GM12865 (cell line): ENCODE results near the gene TREML1.
"Not testable (repeated sequence)": the region's sequence is repeated elsewhere in the genome, so short reads cannot be mapped to it uniquely, and the experiment has no call there.

Source experiments
- DNase-seq: peaks from one replicate; pipeline ENCODE4 v3.0.0; 2010; ENCODE audit warnings: low read depth
- H3K4me3 ChIP-seq: 2 replicates; pipeline ENCODE4 v1.5.1; 2011; ENCODE audit warnings: mild to moderate bottlenecking, low read depth, low read length, control low read depth
- CTCF ChIP-seq: IDR thresholded peaks from 2 replicates; pipeline ENCODE4 v1.5.1; 2011; ENCODE audit warnings: low read length, control low read depth, low read depth, inconsistent platforms; ENCODE audit not compliant: insufficient read depth; ENCODE audit errors: missing control alignments

Gene TREML1

GRCh38 chr6:41122373-41122772 is 31.8 kb downstream of the TREML1 start:
- H3K4me3 ChIP-seq: no peak overlapping the region
- TF ChIP-seq CTCF: no peak
- no peak for DNase-seq

- no peak overlapping the region for H3K4me3 ChIP-seq
- no peak for TF ChIP-seq CTCF
- no peak for DNase-seq
Observed at GRCh38 chr6:41120058-41120457, 34.1 kb downstream of the TREML1 start.

- no peak for DNase-seq
- H3K4me3 ChIP-seq: no peak overlapping the region
- no peak for TF ChIP-seq CTCF
Observed at GRCh38 chr6:41119508-41119907, 34.6 kb downstream of the TREML1 start.

GRCh38 chr6:41115027-41115426 is 39.1 kb downstream of the TREML1 start:
- not testable (repeated sequence) for DNase-seq

GRCh38 chr6:41111017-41111416 is 43.1 kb downstream of the TREML1 start:
- DNase-seq: no peak
- no peak overlapping the region for H3K4me3 ChIP-seq
- no peak for TF ChIP-seq CTCF

More at GRCh38 chr6:41115027-41115426, 39.1 kb downstream of the TREML1 start:
- not testable (repeated sequence) for H3K4me3 ChIP-seq

- peak; percentile 19 for DNase-seq
- no peak overlapping the region for H3K4me3 ChIP-seq
- no peak for TF ChIP-seq CTCF
Observed at GRCh38 chr6:41103847-41104246, 50.3 kb downstream of the TREML1 start.

- DNase-seq: no peak
- no peak overlapping the region for H3K4me3 ChIP-seq
- no peak for TF ChIP-seq CTCF
Observed at GRCh38 chr6:41100871-41101287, 53.3 kb downstream of the TREML1 start.
